NT2/D1 (cell line): ENCODE results near the gene UQCRQ.

Experiments used
- DNase-seq: peaks from one replicate; pipeline ENCODE4 v3.0.0-alpha.2; 2011; ENCODE audit warnings: low read depth, low spot score
- H3K27me3 ChIP-seq: 2 replicates; pipeline ENCODE4 v1.6.0; 2011; ENCODE audit warnings: mild to moderate bottlenecking; ENCODE audit not compliant: insufficient read length, insufficient read depth
- H3K36me3 ChIP-seq: 2 replicates; pipeline ENCODE4 v1.6.1; 2011; ENCODE audit warnings: mild to moderate bottlenecking, low read length, mixed read lengths; ENCODE audit not compliant: insufficient read depth, insufficient read length
- H3K4me1 ChIP-seq: 2 replicates; pipeline ENCODE4 v1.5.1; 2011; ENCODE audit not compliant: insufficient read depth, insufficient read length
- H3K4me3 ChIP-seq: 2 replicates; pipeline ENCODE4 v1.5.1; 2011; ENCODE audit warnings: low read depth; ENCODE audit not compliant: insufficient read length
- H3K9ac ChIP-seq: 2 replicates; pipeline ENCODE4 v1.6.0; 2011; ENCODE audit warnings: low read depth; ENCODE audit not compliant: insufficient read length
- H3K9me3 ChIP-seq: 2 replicates; pipeline ENCODE4 v1.5.1; 2011; ENCODE audit warnings: mild to moderate bottlenecking, low read length; ENCODE audit not compliant: insufficient read depth
- SUZ12 ChIP-seq: IDR thresholded peaks from 2 replicates; pipeline ENCODE4 v1.6.1; 2011; ENCODE audit not compliant: insufficient read length, insufficient read depth; ENCODE audit errors: extremely low read depth
- YY1 ChIP-seq: IDR thresholded peaks from 2 replicates; pipeline ENCODE4 v1.6.1; 2011; ENCODE audit not compliant: insufficient read length, insufficient read depth
- ZNF274 ChIP-seq: IDR thresholded peaks from 2 replicates; pipeline ENCODE4 v1.6.1; 2011; ENCODE audit warnings: mild to moderate bottlenecking, low read depth, low read length

Gene UQCRQ

GRCh38 chr5:132901036-132901435, 34.6 kb downstream of the UQCRQ start:
- Histone ChIP-seq H3K4me3 (no peak overlapping the region), H3K27me3 (no peaks in the 10 kb centered on the region), H3K9ac (no peak overlapping the region), H3K9me3 (no peaks in the 10 kb centered on the region), H3K4me1 (no peaks in the 10 kb centered on the region), H3K36me3 (peaks cover 61% of the 10 kb centered on the region)
- TF ChIP-seq YY1: no peak
- no peak for TF ChIP-seq ZNF274
- TF ChIP-seq SUZ12: no peak
- DNase-seq: no peak

GRCh38 chr5:132901730-132902129, 35.3 kb downstream of the UQCRQ start:
- no peak for TF ChIP-seq YY1
- Histone ChIP-seq H3K4me3 (no peak overlapping the region), H3K9ac (no peak overlapping the region), H3K4me1 (no peaks in the 10 kb centered on the region), H3K9me3 (no peaks in the 10 kb centered on the region), H3K27me3 (no peaks in the 10 kb centered on the region), H3K36me3 (peaks cover 56% of the 10 kb centered on the region)
- no peak for DNase-seq

GRCh38 chr5:132905938-132906337, 39.5 kb downstream of the UQCRQ start:
- H3K36me3 ChIP-seq: peaks cover 43% of the 10 kb centered on the region
- no peak overlapping the region for H3K9ac ChIP-seq
- no peaks in the 10 kb centered on the region for H3K27me3 ChIP-seq
- no peaks in the 10 kb centered on the region for H3K4me1 ChIP-seq
- no peak overlapping the region for H3K4me3 ChIP-seq
- TF ChIP-seq ZNF274: no peak
- no peak for TF ChIP-seq YY1
- TF ChIP-seq SUZ12: no peak
- H3K9me3 ChIP-seq: no peaks in the 10 kb centered on the region
- no peak for DNase-seq

GRCh38 chr5:132907161-132907560, 40.7 kb downstream of the UQCRQ start:
- no peaks in the 10 kb centered on the region for H3K27me3 ChIP-seq
- no peaks in the 10 kb centered on the region for H3K4me1 ChIP-seq
- peaks cover 37% of the 10 kb centered on the region for H3K36me3 ChIP-seq
- no peaks in the 10 kb centered on the region for H3K9me3 ChIP-seq
- H3K4me3 ChIP-seq: no peak overlapping the region
- no peak for TF ChIP-seq SUZ12
- no peak for TF ChIP-seq YY1
- TF ChIP-seq ZNF274: no peak
- no peak overlapping the region for H3K9ac ChIP-seq
- no peak for DNase-seq

GRCh38 chr5:132909702-132910101, 43.3 kb downstream of the UQCRQ start:
- TF ChIP-seq SUZ12: no peak
- no peak for TF ChIP-seq ZNF274
- TF ChIP-seq YY1: no peak
- Histone ChIP-seq H3K4me3 (no peak overlapping the region), H3K4me1 (no peaks in the 10 kb centered on the region), H3K9me3 (no peaks in the 10 kb centered on the region), H3K27me3 (no peaks in the 10 kb centered on the region), H3K9ac (no peak overlapping the region), H3K36me3 (peaks cover 37% of the 10 kb centered on the region)
- no peak for DNase-seq

GRCh38 chr5:132915681-132916080, 49.2 kb downstream of the UQCRQ start:
- Histone ChIP-seq H3K36me3 (peaks cover 29% of the 10 kb centered on the region), H3K4me3 (no peak overlapping the region), H3K9ac (no peak overlapping the region), H3K9me3 (no peaks in the 10 kb centered on the region), H3K27me3 (no peaks in the 10 kb centered on the region), H3K4me1 (no peaks in the 10 kb centered on the region)
- TF ChIP-seq YY1: no peak
- no peak for TF ChIP-seq ZNF274
- TF ChIP-seq SUZ12: no peak
- DNase-seq: no peak

- no peaks in the 10 kb centered on the region for H3K4me1 ChIP-seq
- no peak overlapping the region for H3K9ac ChIP-seq
- TF ChIP-seq YY1 (no peak), ZNF274 (no peak), SUZ12 (no peak)
- H3K9me3 ChIP-seq: no peaks in the 10 kb centered on the region
- H3K27me3 ChIP-seq: no peaks in the 10 kb centered on the region
- no peak for DNase-seq
- no peak overlapping the region for H3K4me3 ChIP-seq
- H3K36me3 ChIP-seq: peaks cover 29% of the 10 kb centered on the region
These were observed 49.6 kb downstream of the UQCRQ start for GRCh38 chr5:132916086-132916485.
